BJ (cell line): ENCODE measurements around the gene INTS15. TPM values are rescaled to one million over a fixed set of nuclear protein-coding genes. Genes with fewer than 3 reads are reported as not detected.

Experiments
- CTCF ChIA-PET: fragments of 350-600 bp; formaldehyde crosslinking; extraction: SDS; loops from one replicate; lab custom pipeline; 2021; ENCODE audit warnings: antibody characterized with exemption, inconsistent platforms; lab: Yijun Ruan, JAX
- POLR2A ChIA-PET: fragments of 300-600 bp; sonication (Branson Sonifier 250); formaldehyde crosslinking; extraction: SDS; loops from one replicate; lab custom pipeline; 2021; ENCODE audit warnings: antibody characterized with exemption; lab: Charles Lee
- DNase-seq: peaks from one replicate; pipeline ENCODE4 v3.0.0-alpha.2; 2011; ENCODE audit warnings: low read depth
- H3K27me3 ChIP-seq: 2 replicates; pipeline ENCODE4 v1.6.0; 2011; ENCODE audit warnings: low read length; ENCODE audit not compliant: control insufficient read depth, insufficient read depth
- H3K36me3 ChIP-seq: 2 replicates; pipeline ENCODE4 v1.5.1; 2011; ENCODE audit warnings: low read length; ENCODE audit not compliant: control insufficient read depth, insufficient read depth
- H3K4me3 ChIP-seq: 2 replicates; pipeline ENCODE4 v1.5.1; 2011; ENCODE audit warnings: low read depth, mild to moderate bottlenecking, control low read depth, low read length
- polyA plus RNA-seq: library from polyadenylated mRNA; depleted of rRNA; stranded (reverse); fragments of >200 nt; gene quantifications from 2 replicates; pipeline ENCODE4 v1.2.3, GENCODE V29; 2011
- TF ChIP-seq, protein P1 (sequence below): IDR thresholded peaks from 2 replicates; pipeline ENCODE4 v1.5.1; 2011; ENCODE audit warnings: low read depth, mild to moderate bottlenecking, control low read depth, inconsistent platforms, low read length, moderate library complexity; ENCODE audit not compliant: insufficient read depth

The INTS15 gene
- polyA plus RNA-seq, 1 experiment = 22.6 TPM

DNA sequence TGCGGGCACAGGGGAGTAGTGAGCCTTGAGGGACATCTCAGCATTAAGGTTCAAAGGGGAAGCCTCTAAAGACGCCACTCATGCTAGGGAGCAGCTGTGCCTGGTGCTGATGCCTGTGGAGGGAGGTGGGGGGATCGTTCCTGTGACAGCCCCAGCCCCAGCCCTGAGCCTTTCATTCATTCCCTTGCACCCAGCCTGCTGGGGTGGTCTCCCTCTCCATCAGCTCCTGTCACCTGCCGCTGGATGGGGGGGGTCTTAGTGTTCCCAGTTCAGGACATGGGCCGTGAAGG, 58.9 kb downstream of the INTS15 start:
- H3K36me3 ChIP-seq = peaks cover 25% of the 10 kb centered on the region
- ChIA-PET CTCF (no interaction called here), POLR2A (interaction anchor here (0.5 kb wide), 1 partner anchor 136 kb away, joined by 3 read pairs; no protein-coding TSS in a partner anchor)
- H3K4me3 ChIP-seq = no peak overlapping the region
- TF ChIP-seq, protein P1, sequence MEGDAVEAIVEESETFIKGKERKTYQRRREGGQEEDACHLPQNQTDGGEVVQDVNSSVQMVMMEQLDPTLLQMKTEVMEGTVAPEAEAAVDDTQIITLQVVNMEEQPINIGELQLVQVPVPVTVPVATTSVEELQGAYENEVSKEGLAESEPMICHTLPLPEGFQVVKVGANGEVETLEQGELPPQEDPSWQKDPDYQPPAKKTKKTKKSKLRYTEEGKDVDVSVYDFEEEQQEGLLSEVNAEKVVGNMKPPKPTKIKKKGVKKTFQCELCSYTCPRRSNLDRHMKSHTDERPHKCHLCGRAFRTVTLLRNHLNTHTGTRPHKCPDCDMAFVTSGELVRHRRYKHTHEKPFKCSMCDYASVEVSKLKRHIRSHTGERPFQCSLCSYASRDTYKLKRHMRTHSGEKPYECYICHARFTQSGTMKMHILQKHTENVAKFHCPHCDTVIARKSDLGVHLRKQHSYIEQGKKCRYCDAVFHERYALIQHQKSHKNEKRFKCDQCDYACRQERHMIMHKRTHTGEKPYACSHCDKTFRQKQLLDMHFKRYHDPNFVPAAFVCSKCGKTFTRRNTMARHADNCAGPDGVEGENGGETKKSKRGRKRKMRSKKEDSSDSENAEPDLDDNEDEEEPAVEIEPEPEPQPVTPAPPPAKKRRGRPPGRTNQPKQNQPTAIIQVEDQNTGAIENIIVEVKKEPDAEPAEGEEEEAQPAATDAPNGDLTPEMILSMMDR = no peak
- no peak for DNase-seq
- no peaks in the 10 kb centered on the region for H3K27me3 ChIP-seq

DNA sequence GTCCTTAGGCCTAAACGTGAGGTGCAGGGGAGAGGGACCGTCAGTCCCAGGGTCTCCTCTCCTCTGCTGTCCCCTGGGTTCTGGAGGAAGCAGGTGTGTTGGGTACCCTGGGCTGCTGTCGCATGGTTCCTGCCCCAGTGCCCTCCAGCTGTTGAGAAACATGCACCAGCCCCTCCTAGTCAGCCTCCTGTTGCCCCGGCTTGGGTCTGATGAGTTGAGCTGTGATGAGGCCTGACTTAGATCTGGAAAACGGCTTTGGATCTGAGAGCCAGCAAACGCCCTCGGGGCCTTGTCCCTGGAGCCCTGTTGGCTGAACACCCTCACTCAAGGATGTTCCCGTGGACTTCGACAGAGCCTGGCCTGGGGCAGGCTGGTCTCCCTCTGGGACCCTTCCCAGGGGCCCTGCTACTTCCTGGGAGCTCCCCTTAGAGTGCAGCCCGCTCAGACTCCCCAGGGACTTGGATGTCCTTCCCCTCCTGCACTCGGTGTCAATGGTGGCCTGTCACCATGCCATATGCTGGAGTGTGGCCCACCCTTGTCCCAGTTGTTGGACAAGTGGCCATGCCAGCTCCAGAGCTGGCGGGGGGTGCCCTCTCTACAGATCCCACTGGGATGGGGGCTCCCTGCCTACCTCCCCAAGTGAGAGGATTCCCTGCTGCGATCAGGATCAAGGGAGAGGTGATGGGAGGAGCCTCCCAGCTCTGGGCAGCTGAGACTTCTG, 59.6 kb downstream of the INTS15 start:
- H3K27me3 ChIP-seq = no peaks in the 10 kb centered on the region
- CTCF ChIA-PET = no interaction called here
- H3K4me3 ChIP-seq = no peak overlapping the region
- TF ChIP-seq, protein P1 = no peak
- POLR2A ChIA-PET = interaction anchor here (0.5 kb wide), 1 partner anchor 136 kb away, joined by 3 read pairs; no protein-coding TSS in a partner anchor
- H3K36me3 ChIP-seq = peaks cover 28% of the 10 kb centered on the region
- DNase-seq = no peak

DNA sequence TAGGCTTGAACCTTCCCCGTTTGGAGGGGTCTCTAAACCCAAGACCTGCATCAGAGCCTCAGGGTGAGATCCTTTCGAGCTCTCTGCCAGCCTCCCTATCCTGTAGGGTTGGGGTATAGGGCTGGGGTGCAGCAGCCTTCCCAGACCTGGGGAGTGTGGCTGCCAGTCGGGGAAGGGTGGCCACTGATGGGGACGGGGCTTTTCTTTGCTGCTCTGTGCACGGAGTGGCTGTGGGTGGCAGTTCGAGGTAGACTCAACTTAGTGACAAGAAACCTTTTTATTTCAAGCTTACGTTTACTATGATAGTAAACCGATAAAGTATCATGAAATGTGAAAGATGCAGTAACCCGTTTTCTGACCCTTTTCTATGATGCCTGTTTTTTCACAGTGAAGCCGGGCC, 60.3 kb downstream of the INTS15 start:
- TF ChIP-seq, protein P1 = no peak
- DNase-seq = no peak
- H3K27me3 ChIP-seq = no peaks in the 10 kb centered on the region
- POLR2A ChIA-PET = no interaction called here
- no peak overlapping the region for H3K4me3 ChIP-seq
- CTCF ChIA-PET = no interaction called here
- H3K36me3 ChIP-seq = peaks cover 26% of the 10 kb centered on the region

DNA sequence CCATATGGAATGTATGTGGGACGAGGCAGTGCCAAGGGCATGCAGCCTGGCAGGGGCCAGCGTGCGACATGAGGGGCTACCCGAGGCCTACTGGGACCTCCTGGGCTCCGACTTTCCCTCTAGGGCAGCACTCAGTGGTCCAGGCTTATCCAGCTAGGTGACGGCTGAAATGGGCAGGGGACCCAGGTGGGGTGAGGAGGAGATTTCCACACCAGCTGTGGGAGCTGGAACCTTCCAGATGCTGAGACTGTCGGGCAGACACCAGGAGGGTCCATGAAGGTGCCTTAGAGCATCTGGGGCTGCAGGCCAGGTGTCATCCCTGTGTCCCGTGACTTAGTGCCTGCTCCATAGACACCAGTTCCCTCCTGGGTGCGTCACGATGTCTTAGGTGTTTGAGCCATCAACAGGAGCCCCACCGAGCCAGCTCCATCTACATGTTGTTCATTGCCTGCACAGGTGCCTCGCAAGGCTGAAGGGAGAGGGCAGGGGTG, 60.7 kb downstream of the INTS15 start:
- CTCF ChIA-PET = interaction anchor here (0.8 kb wide), 1 partner anchor 61 kb away, joined by 4 read pairs; the partner anchor contains the start of gene INTS15
- H3K36me3 ChIP-seq = peaks cover 28% of the 10 kb centered on the region
- H3K27me3 ChIP-seq = no peaks in the 10 kb centered on the region
- TF ChIP-seq, protein P1 = no peak
- H3K4me3 ChIP-seq = no peak overlapping the region
- DNase-seq = no peak
- POLR2A ChIA-PET = no interaction called here

DNA sequence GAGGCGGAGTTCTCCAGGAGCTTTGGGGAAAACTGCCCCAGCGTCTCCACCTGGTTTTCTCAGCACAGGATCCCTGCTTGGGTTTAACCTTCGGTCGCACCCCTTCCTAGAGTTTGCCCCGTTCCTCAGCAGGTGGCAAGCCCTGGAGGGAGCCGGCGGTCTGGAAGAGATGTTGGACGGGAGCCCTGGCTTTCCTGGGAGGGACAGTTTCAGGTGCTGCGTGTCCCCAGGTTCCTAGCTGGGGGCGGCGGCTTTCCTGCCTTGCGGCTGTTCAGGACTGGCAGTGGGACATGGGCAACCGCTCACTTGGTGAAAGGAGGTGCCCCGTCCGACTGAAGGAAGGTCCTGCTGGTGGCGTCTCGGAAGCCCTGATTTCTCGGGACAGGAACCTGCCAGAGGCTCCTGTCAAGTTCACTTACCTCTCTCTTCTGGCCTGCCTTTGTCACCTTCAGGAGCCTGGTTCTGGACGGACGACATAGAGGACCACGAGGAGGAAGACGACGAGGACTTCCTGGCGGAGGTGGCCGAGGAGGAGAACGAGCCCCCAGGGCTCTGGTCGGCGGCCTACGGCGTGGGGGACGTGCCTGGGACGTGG, 62.1 kb downstream of the INTS15 start:
- CTCF ChIA-PET = no interaction called here
- no peak overlapping the region for H3K4me3 ChIP-seq
- no peaks in the 10 kb centered on the region for H3K27me3 ChIP-seq
- TF ChIP-seq, protein P1 = no peak
- peaks cover 24% of the 10 kb centered on the region for H3K36me3 ChIP-seq
- DNase-seq = no peak
- POLR2A ChIA-PET = no interaction called here
